ENCODE measurements around the gene CD200. TPM values are rescaled to one million over a fixed set of nuclear protein-coding genes. Genes with fewer than 3 reads are reported as not detected.

Gene CD200
- total and polyA plus RNA-seq, 12 donors = 1.3 to 20.7 (median 3.3) TPM; not detected in 1

- Histone ChIP-seq H3K27me3 (no peaks in the 10 kb centered on the region), H3K9me3 (replicated peaks in 1 of 3) (no peaks in the 10 kb centered on the region), H3K36me3 (replicated peaks in 1 of 2) (no peaks in the 10 kb centered on the region), H3K4me3 (no peak overlapping the region), H3K27ac (no peak overlapping the region), H3K4me1 (replicated peaks in 1 of 2) (peaks cover 0 to 7% of the 10 kb centered on the region in 2 donors)
- intact Hi-C loops (cut with DNase I) = no loop called here
- WGBS, 4 donors = 80 to 90% (median 83%) methylated on average over 7 of the region's 7 CpGs
- TF ChIP-seq CTCF (IDR thresholded peaks at IDR 0.05) (no peak), POLR2A (IDR thresholded peaks at IDR 0.05) (no peak)
- DNase-seq = no peak
These were observed 46.2 kb downstream of the CD200 start for GRCh38 chr3:112379020-112379690.

GRCh38 chr3:112381673-112382542 is 49.0 kb downstream of the CD200 start:
- no peaks in the 10 kb centered on the region for H3K27me3 ChIP-seq
- peaks cover 0 to 2% of the 10 kb centered on the region in 2 donors for H3K4me1 ChIP-seq (replicated peaks in 1 of 2)
- no peak for DNase-seq
- 75 to 85% (median 81%) methylated on average over 6 to 7 of the region's 7 CpGs for WGBS, 4 donors
- no peak for TF ChIP-seq CTCF (IDR thresholded peaks at IDR 0.05)
- no peak for TF ChIP-seq POLR2A (IDR thresholded peaks at IDR 0.05)
- intact Hi-C loops (cut with DNase I) = no loop called here
- no peaks in the 10 kb centered on the region for H3K36me3 ChIP-seq (replicated peaks in 1 of 2)
- no peaks in the 10 kb centered on the region for H3K9me3 ChIP-seq (replicated peaks in 1 of 3)
- no peak overlapping the region for H3K27ac ChIP-seq
- no peak overlapping the region for H3K4me3 ChIP-seq

- no peaks in the 10 kb centered on the region for H3K27me3 ChIP-seq
These were observed 49.7 kb downstream of the CD200 start for GRCh38 chr3:112382543-112383160.

More at GRCh38 chr3:112382543-112383160, 49.7 kb downstream of the CD200 start:
- no peak overlapping the region for H3K4me3 ChIP-seq
- H3K4me1 ChIP-seq (replicated peaks in 1 of 2) = no peaks in the 10 kb centered on the region
- DNase-seq = no peak
- TF ChIP-seq POLR2A (IDR thresholded peaks at IDR 0.05) (no peak), CTCF (IDR thresholded peaks at IDR 0.05) (no peak)
- intact Hi-C loops (cut with DNase I) = no loop called here
- H3K36me3 ChIP-seq (replicated peaks in 1 of 2) = no peaks in the 10 kb centered on the region
- WGBS, 4 donors = 77 to 86% (median 81%) methylated on average over 7 of the region's 7 CpGs
- no peaks in the 10 kb centered on the region for H3K9me3 ChIP-seq (replicated peaks in 1 of 3)
- H3K27ac ChIP-seq = no peak overlapping the region

Measured in adrenal gland (tissue), 12 donors.